Natural killer cell (primary cell): ENCODE measurements around the gene AGTRAP. TPM values are rescaled to one million over a fixed set of nuclear protein-coding genes. Genes with fewer than 3 reads are reported as not detected.

Experiments
- ATAC-seq, 3 donors: fragments of 150-1000 bp in 2 of 3; fragments of 200-7000 bp in 1 of 3; cut with Tn5 transposase; 1 replicate in 1 of 3; 2 replicates in 2 of 3; pipeline ENCODE4 v1.10.0; 2021; ENCODE audit warnings: mild to moderate bottlenecking in 2 of 3, moderate library complexity in 2 of 3
- DNase-seq, 2 donors: peaks; one replicate each; pipeline versions ENCODE4 v3.0.0 to v3.0.0-alpha.2; 2013 to 2021; ENCODE audit warnings: mixed read lengths in 1 of 2
- H3K27ac ChIP-seq: one replicate; pipeline ENCODE4 v1.5.1; 2013; ENCODE audit warnings: mild to moderate bottlenecking, low read length
- H3K27me3 ChIP-seq: one replicate; pipeline ENCODE4 v1.6.1; 2013; ENCODE audit warnings: low read length; ENCODE audit not compliant: control insufficient read depth, insufficient read depth
- H3K36me3 ChIP-seq: one replicate; pipeline ENCODE4 v1.6.1; 2013; ENCODE audit warnings: low read length; ENCODE audit not compliant: control insufficient read depth, insufficient read depth
- H3K4me1 ChIP-seq: one replicate; pipeline ENCODE4 v1.6.1; 2013; ENCODE audit warnings: low read length; ENCODE audit not compliant: control insufficient read depth, insufficient read depth
- H3K4me3 ChIP-seq: one replicate; pipeline ENCODE4 v1.5.1; 2013; ENCODE audit warnings: low read length
- H3K9me3 ChIP-seq: one replicate; pipeline ENCODE4 v1.6.1; 2013; ENCODE audit warnings: low read length; ENCODE audit not compliant: control insufficient read depth, insufficient read depth
- H3K27ac Mint-ChIP-seq, 2 donors: one replicate each; pipeline ENCODE4 v1.8.0; 2022; ENCODE audit warnings: mild to moderate bottlenecking in 2 of 2, mixed read lengths in 2 of 2, moderate library complexity in 1 of 2
- H3K27me3 Mint-ChIP-seq, 2 donors: one replicate each; pipeline ENCODE4 v1.8.0; 2022; ENCODE audit warnings: low read depth in 2 of 2, mixed read lengths in 2 of 2
- H3K36me3 Mint-ChIP-seq: one replicate; pipeline ENCODE4 v1.8.0; 2022; ENCODE audit warnings: mixed read lengths
- H3K4me1 Mint-ChIP-seq, 2 donors: one replicate each; pipeline ENCODE4 v1.8.0; 2022; ENCODE audit warnings: mixed read lengths in 2 of 2
- H3K4me3 Mint-ChIP-seq: one replicate; pipeline ENCODE4 v1.8.0; 2022; ENCODE audit warnings: mild to moderate bottlenecking, moderate library complexity, mixed read lengths
- H3K9me3 Mint-ChIP-seq, 2 donors: one replicate each; pipeline ENCODE4 v1.8.0; 2022; ENCODE audit warnings: mixed read lengths in 2 of 2
- WGBS: methylation state at CpG from one replicate; pipeline ENCODE4 v1.1.7; 2013; ENCODE audit warnings: missing lambda C conversion rate; ENCODE audit not compliant: insufficient coverage; 5-methylcytosine and 5-hydroxymethylcytosine counted together
- intact Hi-C: fragments of 100-400 bp; cut with micrococcal nuclease; formaldehyde crosslinking; loops from one replicate; pipeline ENCODE4 v1.14.2; 2022
- total RNA-seq, 4 donors: library from RNA; stranded (reverse); fragments of 120-200 nt in 1 of 4; gene quantifications; one replicate each; pipeline versions ENCODE4 v1.2.3 to v1.2.4, GENCODE V29; 2013 to 2022
- TF ChIP-seq, protein P1 (sequence below): fragments of 200-600 bp; IDR thresholded peaks from one replicate; pipeline ENCODE4 v1.8.0; 2022; ENCODE audit warnings: antibody characterized with exemption

The AGTRAP gene
- total RNA-seq, 3 donors from 2014 or later (not counting 1 experiment from before 2014, with no cell fraction given), result 94.6 to 122 (median 104) TPM

DNA sequence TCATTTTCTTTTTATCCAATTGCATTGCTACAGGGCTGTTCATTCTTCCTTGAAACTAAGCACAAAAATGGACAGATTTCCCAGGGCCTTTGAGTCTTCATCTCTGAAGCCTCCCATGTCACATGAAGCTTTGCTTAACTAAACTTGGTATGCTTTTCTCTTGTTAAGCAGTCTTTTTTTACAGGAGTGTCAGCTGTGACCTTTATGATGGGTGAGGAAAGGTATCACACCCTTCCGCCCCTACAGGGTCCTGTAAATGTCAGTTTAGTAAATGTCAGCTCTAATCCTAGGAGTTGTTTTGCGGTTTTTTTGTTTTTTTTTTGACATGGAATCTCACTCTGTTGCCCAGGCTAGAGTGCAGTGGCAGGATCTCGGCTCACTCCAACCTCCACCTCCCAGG is 2.6 kb upstream of the AGTRAP start:
- no peaks in the 10 kb centered on the region for H3K36me3 Mint-ChIP-seq
- H3K27ac Mint-ChIP-seq, result peak overlapping the region; percentile 88 to 95
- Histone ChIP-seq H3K9me3 (no peaks in the 10 kb centered on the region), H3K4me1 (peaks cover 77% of the 10 kb centered on the region), H3K27me3 (no peaks in the 10 kb centered on the region), H3K27ac (no peak overlapping the region), H3K36me3 (no peaks in the 10 kb centered on the region), H3K4me3 (no peak overlapping the region)
- H3K4me1 Mint-ChIP-seq, result peaks cover 63 to 68% of the 10 kb centered on the region in 2 donors
- H3K27me3 Mint-ChIP-seq, result no peaks in the 10 kb centered on the region
- H3K9me3 Mint-ChIP-seq, result no peaks in the 10 kb centered on the region
- TF ChIP-seq, protein P1, sequence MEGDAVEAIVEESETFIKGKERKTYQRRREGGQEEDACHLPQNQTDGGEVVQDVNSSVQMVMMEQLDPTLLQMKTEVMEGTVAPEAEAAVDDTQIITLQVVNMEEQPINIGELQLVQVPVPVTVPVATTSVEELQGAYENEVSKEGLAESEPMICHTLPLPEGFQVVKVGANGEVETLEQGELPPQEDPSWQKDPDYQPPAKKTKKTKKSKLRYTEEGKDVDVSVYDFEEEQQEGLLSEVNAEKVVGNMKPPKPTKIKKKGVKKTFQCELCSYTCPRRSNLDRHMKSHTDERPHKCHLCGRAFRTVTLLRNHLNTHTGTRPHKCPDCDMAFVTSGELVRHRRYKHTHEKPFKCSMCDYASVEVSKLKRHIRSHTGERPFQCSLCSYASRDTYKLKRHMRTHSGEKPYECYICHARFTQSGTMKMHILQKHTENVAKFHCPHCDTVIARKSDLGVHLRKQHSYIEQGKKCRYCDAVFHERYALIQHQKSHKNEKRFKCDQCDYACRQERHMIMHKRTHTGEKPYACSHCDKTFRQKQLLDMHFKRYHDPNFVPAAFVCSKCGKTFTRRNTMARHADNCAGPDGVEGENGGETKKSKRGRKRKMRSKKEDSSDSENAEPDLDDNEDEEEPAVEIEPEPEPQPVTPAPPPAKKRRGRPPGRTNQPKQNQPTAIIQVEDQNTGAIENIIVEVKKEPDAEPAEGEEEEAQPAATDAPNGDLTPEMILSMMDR, result no peak
- DNase-seq (no peak), ATAC-seq (no peak)
- H3K4me3 Mint-ChIP-seq, result peak overlapping the region; percentile 56
- 94% methylated on average over 3 of the region's 3 CpGs for WGBS
- intact Hi-C loops, result loop anchor here (10.0 kb wide), 1 partner anchor 469 kb away; the partner anchor contains the start of gene MTOR

- TF ChIP-seq, protein P1, result no peak
Observed at GRCh38 chr1:11735531-11735853, 444 bp upstream of the AGTRAP start.

GRCh38 chr1:11736746-11737639 is 1.1 kb downstream of the AGTRAP start:
- Histone ChIP-seq H3K27ac (peak overlapping the region; percentile 62), H3K4me3 (peak overlapping the region; percentile 72), H3K36me3 (no peaks in the 10 kb centered on the region), H3K27me3 (no peaks in the 10 kb centered on the region), H3K4me1 (peaks cover 77% of the 10 kb centered on the region), H3K9me3 (no peaks in the 10 kb centered on the region)
- no peaks in the 10 kb centered on the region for H3K9me3 Mint-ChIP-seq
- peak; percentile 62 to 73 (median 69) for ATAC-seq
- intact Hi-C loops, result loop anchor here (2.0 to 10.0 kb wide), 2 partner anchors 66 to 472 kb away; partner anchors contain the start of gene MTOR
- TF ChIP-seq, protein P1, result no peak
- no peaks in the 10 kb centered on the region for H3K27me3 Mint-ChIP-seq
- peak overlapping the region; percentile 87 to 98 for H3K27ac Mint-ChIP-seq
- H3K4me1 Mint-ChIP-seq, result peaks cover 70 to 74% of the 10 kb centered on the region in 2 donors
- DNase-seq, result peak; percentile 38 to 77
- H3K36me3 Mint-ChIP-seq, result no peaks in the 10 kb centered on the region
- H3K4me3 Mint-ChIP-seq, result peak overlapping the region; percentile 93
- 19% methylated on average over 15 of the region's 15 CpGs for WGBS

More at GRCh38 chr1:11735531-11735853, 444 bp upstream of the AGTRAP start:
- H3K9me3 Mint-ChIP-seq, result no peaks in the 10 kb centered on the region
- Histone ChIP-seq H3K4me1 (peaks cover 77% of the 10 kb centered on the region), H3K27ac (no peak overlapping the region), H3K27me3 (no peaks in the 10 kb centered on the region), H3K9me3 (no peaks in the 10 kb centered on the region), H3K36me3 (no peaks in the 10 kb centered on the region), H3K4me3 (peak overlapping the region; percentile 72)
- DNase-seq (peak in 1 of 2 donors; percentile 21), ATAC-seq (no peak)
- H3K36me3 Mint-ChIP-seq, result no peaks in the 10 kb centered on the region
- peak overlapping the region; percentile 93 for H3K4me3 Mint-ChIP-seq
- intact Hi-C loops, result loop anchor here (10.0 kb wide), 1 partner anchor 471 kb away; the partner anchor contains the start of gene MTOR
- H3K27me3 Mint-ChIP-seq, result no peaks in the 10 kb centered on the region
- H3K4me1 Mint-ChIP-seq, result peaks cover 69 to 74% of the 10 kb centered on the region in 2 donors
- 65% methylated on average over 3 of the region's 4 CpGs for WGBS
- peak overlapping the region; percentile 87 to 98 for H3K27ac Mint-ChIP-seq
